KMS-11 (cell line): ENCODE results near the gene ADCY1.

Experiments
- H2AFZ ChIP-seq: fragments of 200-600 bp; sonication (generic); 2 replicates; pipeline ENCODE4 v1.6.1; 2016; ENCODE audit warnings: antibody characterized with exemption, mixed run types, low read depth
- H3K27ac ChIP-seq: fragments of 200-600 bp; sonication (generic); 2 replicates; pipeline ENCODE4 v1.6.1; 2016; ENCODE audit warnings: mild to moderate bottlenecking, mixed run types
- H3K27me3 ChIP-seq: fragments of 200-600 bp; sonication (generic); 2 replicates; pipeline ENCODE4 v1.6.1; 2017; ENCODE audit warnings: mild to moderate bottlenecking, low read depth, mixed run types, moderate library complexity; ENCODE audit not compliant: insufficient read depth
- H3K36me3 ChIP-seq: fragments of 200-600 bp; sonication (generic); 2 replicates; pipeline ENCODE4 v1.6.1; 2017; ENCODE audit warnings: mild to moderate bottlenecking, mixed run types; ENCODE audit not compliant: insufficient read depth
- H3K4me1 ChIP-seq: fragments of 200-600 bp; sonication (generic); 2 replicates; pipeline ENCODE4 v1.6.1; 2016; ENCODE audit warnings: mild to moderate bottlenecking, low read depth, mixed run types; ENCODE audit not compliant: poor library complexity, severe bottlenecking
- H3K4me2 ChIP-seq: fragments of 200-600 bp; sonication (generic); 2 replicates; pipeline ENCODE4 v1.7.0; 2016; ENCODE audit warnings: mild to moderate bottlenecking, mixed run types
- H3K4me3 ChIP-seq: fragments of 200-600 bp; sonication (generic); IDR thresholded peaks from 2 replicates; pipeline ENCODE4 v1.6.1; 2017; ENCODE audit warnings: low read depth, low read length, mixed read lengths; ENCODE audit not compliant: insufficient read depth
- H3K79me2 ChIP-seq: fragments of 200-600 bp; sonication (generic); 2 replicates; pipeline ENCODE4 v1.6.1; 2016; ENCODE audit warnings: low read depth, mixed run types; ENCODE audit not compliant: insufficient read depth
- H3K9ac ChIP-seq: fragments of 200-600 bp; sonication (generic); 2 replicates; pipeline ENCODE4 v1.6.1; 2016; ENCODE audit warnings: mild to moderate bottlenecking, mixed run types
- H4K20me1 ChIP-seq: fragments of 200-600 bp; sonication (generic); 2 replicates; pipeline ENCODE4 v1.6.1; 2016; ENCODE audit warnings: mild to moderate bottlenecking, mixed run types; ENCODE audit not compliant: insufficient read depth
- TF ChIP-seq, protein P1 (sequence below): fragments of 200-600 bp; sonication (generic); conservative IDR thresholded peaks from 2 replicates; pipeline ENCODE4 v1.6.1; 2017; ENCODE audit warnings: low read depth, mild to moderate bottlenecking, antibody characterized with exemption, low read length, moderate library complexity, mixed read lengths

The ADCY1 gene

DNA sequence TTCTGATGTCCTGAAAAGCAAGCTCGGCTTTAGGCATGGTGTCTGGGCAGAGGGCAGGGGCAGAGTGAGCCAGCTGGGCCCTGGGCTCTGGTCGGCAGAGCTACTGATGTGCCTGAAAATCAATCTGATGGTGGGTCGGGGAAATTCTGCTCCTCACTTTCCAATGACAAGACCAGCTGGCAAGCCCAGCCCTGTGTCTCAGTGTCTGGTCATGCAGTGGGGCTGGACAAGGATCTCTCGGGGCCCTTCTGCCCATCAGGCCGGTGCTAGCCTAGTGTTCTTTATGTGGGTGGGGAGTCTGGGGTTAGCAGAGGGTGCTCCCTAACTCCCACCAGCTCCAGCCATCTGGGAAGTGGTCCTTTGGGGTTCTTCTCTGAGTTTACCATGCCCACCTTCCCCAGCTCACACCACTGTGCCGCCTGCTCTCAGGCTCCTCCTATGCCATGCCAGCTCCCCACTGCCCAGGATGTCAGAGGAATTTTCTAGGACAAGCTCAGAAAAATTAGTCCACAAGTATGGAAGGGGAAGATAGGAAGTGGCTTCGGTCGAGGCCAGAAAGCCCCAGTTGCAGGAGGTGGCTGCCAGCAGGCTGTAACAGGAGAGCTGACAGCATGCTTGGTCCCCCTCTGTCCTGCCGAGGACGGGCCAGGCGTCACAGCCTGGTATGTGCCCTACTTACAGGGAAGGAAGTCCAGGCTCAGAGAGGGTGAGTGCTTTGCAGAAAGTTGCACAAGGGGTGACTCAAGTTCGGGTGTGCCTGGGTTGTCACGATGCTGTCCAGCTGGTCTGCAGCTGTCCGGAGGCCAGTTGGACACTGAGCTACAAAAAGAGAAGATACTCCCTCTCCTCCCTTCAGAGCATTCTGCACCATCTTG, 135.2 kb downstream of the ADCY1 start:
- Histone ChIP-seq H3K79me2 (no peaks in the 10 kb centered on the region), H3K36me3 (no peaks in the 10 kb centered on the region), H3K4me3 (no peak overlapping the region), H2AFZ (no peak overlapping the region), H3K27me3 (no peaks in the 10 kb centered on the region), H3K27ac (no peak overlapping the region), H3K4me1 (no peaks in the 10 kb centered on the region), H3K9ac (no peak overlapping the region), H3K4me2 (no peak overlapping the region), H4K20me1 (no peaks in the 10 kb centered on the region)
- TF ChIP-seq, protein P1, sequence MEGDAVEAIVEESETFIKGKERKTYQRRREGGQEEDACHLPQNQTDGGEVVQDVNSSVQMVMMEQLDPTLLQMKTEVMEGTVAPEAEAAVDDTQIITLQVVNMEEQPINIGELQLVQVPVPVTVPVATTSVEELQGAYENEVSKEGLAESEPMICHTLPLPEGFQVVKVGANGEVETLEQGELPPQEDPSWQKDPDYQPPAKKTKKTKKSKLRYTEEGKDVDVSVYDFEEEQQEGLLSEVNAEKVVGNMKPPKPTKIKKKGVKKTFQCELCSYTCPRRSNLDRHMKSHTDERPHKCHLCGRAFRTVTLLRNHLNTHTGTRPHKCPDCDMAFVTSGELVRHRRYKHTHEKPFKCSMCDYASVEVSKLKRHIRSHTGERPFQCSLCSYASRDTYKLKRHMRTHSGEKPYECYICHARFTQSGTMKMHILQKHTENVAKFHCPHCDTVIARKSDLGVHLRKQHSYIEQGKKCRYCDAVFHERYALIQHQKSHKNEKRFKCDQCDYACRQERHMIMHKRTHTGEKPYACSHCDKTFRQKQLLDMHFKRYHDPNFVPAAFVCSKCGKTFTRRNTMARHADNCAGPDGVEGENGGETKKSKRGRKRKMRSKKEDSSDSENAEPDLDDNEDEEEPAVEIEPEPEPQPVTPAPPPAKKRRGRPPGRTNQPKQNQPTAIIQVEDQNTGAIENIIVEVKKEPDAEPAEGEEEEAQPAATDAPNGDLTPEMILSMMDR = no peak

- Histone ChIP-seq H3K36me3 (no peaks in the 10 kb centered on the region), H3K9ac (no peak overlapping the region), H3K4me3 (no peak overlapping the region), H3K4me1 (no peaks in the 10 kb centered on the region), H4K20me1 (no peaks in the 10 kb centered on the region), H3K27me3 (no peaks in the 10 kb centered on the region), H2AFZ (no peak overlapping the region), H3K27ac (no peak overlapping the region), H3K79me2 (no peaks in the 10 kb centered on the region), H3K4me2 (no peak overlapping the region)
- TF ChIP-seq, protein P1 = no peak
These were observed 136.3 kb downstream of the ADCY1 start for GRCh38 chr7:45710271-45711160.

- Histone ChIP-seq H3K4me2 (no peak overlapping the region), H3K79me2 (no peaks in the 10 kb centered on the region), H3K4me3 (no peak overlapping the region), H3K36me3 (no peaks in the 10 kb centered on the region), H3K27me3 (no peaks in the 10 kb centered on the region), H3K9ac (no peak overlapping the region), H2AFZ (no peak overlapping the region), H3K4me1 (no peaks in the 10 kb centered on the region), H3K27ac (no peak overlapping the region), H4K20me1 (no peaks in the 10 kb centered on the region)
- TF ChIP-seq, protein P1 = no peak
These were observed 137.0 kb downstream of the ADCY1 start for GRCh38 chr7:45711161-45711490.

GRCh38 chr7:45712057-45712689, 138.0 kb downstream of the ADCY1 start:
- Histone ChIP-seq H3K36me3 (no peaks in the 10 kb centered on the region), H3K4me1 (no peaks in the 10 kb centered on the region), H3K4me3 (no peak overlapping the region), H2AFZ (no peak overlapping the region), H3K4me2 (no peak overlapping the region), H3K27ac (no peak overlapping the region), H3K9ac (no peak overlapping the region), H3K27me3 (no peaks in the 10 kb centered on the region), H4K20me1 (no peaks in the 10 kb centered on the region), H3K79me2 (no peaks in the 10 kb centered on the region)
- TF ChIP-seq, protein P1 = no peak
